Activated CD4-positive, alpha-beta memory T cell treated with anti-CD3 and anti-CD28 coated beads for 36 hours (primary cell): ENCODE results near the gene ARHGAP35. TPM values are rescaled to one million over a fixed set of nuclear protein-coding genes. Genes with fewer than 3 reads are reported as not detected.
A peak's percentile ranks its signal among the peaks of the same experiment; 100 is the strongest.
"Not testable (repeated sequence)": the region's sequence is repeated elsewhere in the genome, so short reads cannot be mapped to it uniquely, and the experiment has no call there.

Experiments used
- CTCF ChIA-PET: fragments of 350-600 bp; sonication (Branson Sonifier 250); formaldehyde crosslinking; loops from one replicate; lab custom pipeline; 2021; ENCODE audit warnings: antibody characterized with exemption, inconsistent platforms; lab: Charles Lee
- POLR2A ChIA-PET: fragments of 350-600 bp; sonication (Branson Sonifier 250); formaldehyde crosslinking; loops from one replicate; lab custom pipeline; 2021; ENCODE audit warnings: antibody characterized with exemption; lab: Charles Lee
- DNase-seq: peaks from one replicate; pipeline ENCODE4 v3.0.0-alpha.2; 2020
- H3K27ac Mint-ChIP-seq: one replicate; pipeline ENCODE4 v1.8.0; 2021; ENCODE audit warnings: mixed read lengths
- H3K27me3 Mint-ChIP-seq: one replicate; pipeline ENCODE4 v1.8.0; 2021; ENCODE audit warnings: mixed read lengths
- H3K36me3 Mint-ChIP-seq: one replicate; pipeline ENCODE4 v1.8.0; 2021; ENCODE audit warnings: mixed read lengths
- H3K4me1 Mint-ChIP-seq: one replicate; pipeline ENCODE4 v1.8.0; 2021; ENCODE audit warnings: low read depth, mixed read lengths
- H3K4me3 Mint-ChIP-seq: one replicate; pipeline ENCODE4 v1.8.0; 2021; ENCODE audit warnings: mild to moderate bottlenecking, mixed read lengths
- H3K9me3 Mint-ChIP-seq: one replicate; pipeline ENCODE4 v1.8.0; 2021; ENCODE audit warnings: mixed read lengths
- intact Hi-C: fragments of 100-400 bp; cut with micrococcal nuclease; formaldehyde crosslinking; loops from one replicate; pipeline ENCODE4 v1.15.1; 2023
- total RNA-seq, 2 experiments: library from RNA; stranded (reverse); gene quantifications; one replicate each; pipeline ENCODE4 v1.2.3, GENCODE V29; 2021

ARHGAP35 gene
- total RNA-seq, 2 experiments from 2014 or later = 17.8 to 18.5 TPM

DNA sequence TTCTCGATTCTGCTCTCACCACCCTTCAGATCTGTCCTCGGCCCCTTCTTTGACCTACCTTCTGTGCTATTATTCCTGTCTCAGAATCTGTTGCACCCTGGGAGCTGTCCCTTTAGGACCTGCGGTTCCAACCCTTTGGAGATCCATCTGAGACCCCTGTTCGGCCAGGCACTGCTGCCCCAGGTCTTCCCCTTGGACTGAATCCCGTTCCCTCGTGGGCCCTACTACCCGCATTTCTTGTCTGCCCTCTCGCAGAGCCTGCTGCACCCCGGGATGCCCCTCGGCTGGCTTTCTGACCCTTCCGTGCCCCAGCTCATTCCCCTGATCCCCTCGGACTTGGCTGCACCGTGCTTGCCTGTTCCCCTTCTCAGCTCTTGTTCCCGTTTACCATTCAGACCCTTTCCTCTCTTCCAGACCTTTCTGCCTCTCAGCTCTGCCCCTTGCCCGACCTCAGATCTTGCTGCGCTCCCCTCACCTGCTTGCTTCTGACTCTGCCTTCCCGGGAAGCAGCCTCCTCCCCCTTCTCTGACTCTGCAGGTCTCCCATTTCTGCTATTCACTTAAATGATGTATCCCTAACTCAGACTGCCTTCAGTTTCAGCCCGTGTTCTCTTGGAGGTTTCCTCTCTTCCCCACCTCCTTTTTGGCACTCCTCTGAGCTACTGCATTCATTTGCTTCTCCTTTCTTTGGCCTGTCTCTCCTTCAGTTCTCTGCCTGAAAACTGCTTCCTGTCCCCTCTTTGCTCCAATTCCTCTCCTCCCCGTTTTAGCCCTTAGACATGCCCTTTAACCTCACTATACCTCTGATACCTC, 1.1 kb downstream of the ARHGAP35 start:
- Mint-ChIP-seq H3K27me3 (no peaks in the 10 kb centered on the region), H3K4me3 (no peak overlapping the region), H3K36me3 (peaks cover 2% of the 10 kb centered on the region), H3K9me3 (peaks cover 4% of the 10 kb centered on the region), H3K4me1 (peaks cover 15% of the 10 kb centered on the region), H3K27ac (no peak overlapping the region)
- DNase-seq = peak; percentile 30
- intact Hi-C loops = loop anchor here (2.0 to 10.0 kb wide), 3 partner anchors 53 to 173 kb away; no protein-coding TSS in a partner anchor
- POLR2A ChIA-PET = interaction anchor here (1.1 kb wide), 2 partner anchors 63 to 94 kb away, joined by 3 read pairs; no protein-coding TSS in a partner anchor
- CTCF ChIA-PET = interaction anchor here (1.7 to 3.3 kb wide), 2 partner anchors 129 to 151 kb away, joined by 9 to 23 read pairs; no protein-coding TSS in a partner anchor

DNA sequence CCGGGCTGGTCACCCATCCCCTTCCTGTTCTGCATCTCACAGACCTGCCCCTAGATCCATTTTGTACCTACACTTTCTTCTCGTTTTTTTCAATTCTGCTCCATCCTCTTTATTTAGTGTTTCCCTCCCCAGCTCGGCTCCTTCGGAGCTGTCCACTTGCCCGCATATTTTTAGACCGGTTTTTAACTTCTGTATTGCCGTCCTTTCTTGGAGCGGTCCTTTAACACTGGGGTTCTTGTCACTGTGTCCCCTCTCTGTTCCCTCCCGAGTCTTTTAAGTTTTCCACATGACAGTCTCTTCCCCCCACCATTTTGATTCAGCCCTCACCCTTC, 1.7 kb downstream of the ARHGAP35 start:
- intact Hi-C loops = loop anchor here (10.0 kb wide), 1 partner anchor 52 kb away; no protein-coding TSS in a partner anchor
- no peak overlapping the region for H3K4me3 Mint-ChIP-seq
- ChIA-PET CTCF (interaction anchor here (0.6 to 3.3 kb wide), 3 partner anchors 109 to 151 kb away, joined by 3 to 23 read pairs (median 9); no protein-coding TSS in a partner anchor), POLR2A (no interaction called here)
- H3K4me1 Mint-ChIP-seq = peaks cover 21% of the 10 kb centered on the region
- peaks cover 4% of the 10 kb centered on the region for H3K9me3 Mint-ChIP-seq
- peak; percentile 19 for DNase-seq
- no peak overlapping the region for H3K27ac Mint-ChIP-seq
- peaks cover 2% of the 10 kb centered on the region for H3K36me3 Mint-ChIP-seq
- no peaks in the 10 kb centered on the region for H3K27me3 Mint-ChIP-seq

DNA sequence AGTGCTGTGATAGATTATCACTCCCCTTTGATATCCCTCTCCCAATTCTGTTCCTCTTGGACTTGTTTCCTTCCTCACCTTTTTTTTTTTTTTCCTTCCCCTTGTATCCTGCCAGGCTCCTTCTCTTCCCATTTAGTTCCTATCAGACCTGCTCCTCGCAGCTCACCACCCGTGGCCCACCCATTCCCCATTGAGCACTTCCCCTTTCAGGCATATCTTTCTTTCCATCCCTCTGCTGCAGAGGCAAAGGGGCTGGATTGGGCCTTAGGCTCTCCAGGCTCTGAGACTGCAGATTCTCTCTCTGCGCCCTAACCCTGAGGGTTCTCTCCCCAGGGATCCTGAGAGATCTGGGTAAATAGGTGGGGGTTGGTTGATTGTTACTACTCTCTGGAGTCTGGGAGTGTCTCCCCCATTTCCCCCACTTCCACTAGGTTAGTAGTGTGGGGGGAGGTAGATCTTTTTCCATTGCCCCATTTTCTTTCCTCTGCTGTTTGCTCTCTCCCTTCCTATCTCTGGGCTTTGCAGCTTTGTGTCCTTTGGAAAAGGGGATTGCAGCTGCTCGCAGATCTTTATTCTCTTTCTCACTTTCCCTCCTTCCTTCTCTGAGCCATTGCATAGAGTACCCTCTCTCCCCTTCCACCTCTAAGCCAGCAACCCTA, 2.3 kb downstream of the ARHGAP35 start:
- Mint-ChIP-seq H3K36me3 (peaks cover 2% of the 10 kb centered on the region), H3K9me3 (peaks cover 4% of the 10 kb centered on the region), H3K27ac (no peak overlapping the region), H3K4me1 (peaks cover 24% of the 10 kb centered on the region), H3K27me3 (no peaks in the 10 kb centered on the region), H3K4me3 (no peak overlapping the region)
- no peak for DNase-seq
- POLR2A ChIA-PET = no interaction called here
- intact Hi-C loops = loop anchor here (10.0 kb wide), 1 partner anchor 52 kb away; no protein-coding TSS in a partner anchor
- CTCF ChIA-PET = interaction anchor here (0.6 to 3.3 kb wide), 5 partner anchors 9 to 379 kb away, joined by 3 to 23 read pairs (median 4); no protein-coding TSS in a partner anchor

DNA sequence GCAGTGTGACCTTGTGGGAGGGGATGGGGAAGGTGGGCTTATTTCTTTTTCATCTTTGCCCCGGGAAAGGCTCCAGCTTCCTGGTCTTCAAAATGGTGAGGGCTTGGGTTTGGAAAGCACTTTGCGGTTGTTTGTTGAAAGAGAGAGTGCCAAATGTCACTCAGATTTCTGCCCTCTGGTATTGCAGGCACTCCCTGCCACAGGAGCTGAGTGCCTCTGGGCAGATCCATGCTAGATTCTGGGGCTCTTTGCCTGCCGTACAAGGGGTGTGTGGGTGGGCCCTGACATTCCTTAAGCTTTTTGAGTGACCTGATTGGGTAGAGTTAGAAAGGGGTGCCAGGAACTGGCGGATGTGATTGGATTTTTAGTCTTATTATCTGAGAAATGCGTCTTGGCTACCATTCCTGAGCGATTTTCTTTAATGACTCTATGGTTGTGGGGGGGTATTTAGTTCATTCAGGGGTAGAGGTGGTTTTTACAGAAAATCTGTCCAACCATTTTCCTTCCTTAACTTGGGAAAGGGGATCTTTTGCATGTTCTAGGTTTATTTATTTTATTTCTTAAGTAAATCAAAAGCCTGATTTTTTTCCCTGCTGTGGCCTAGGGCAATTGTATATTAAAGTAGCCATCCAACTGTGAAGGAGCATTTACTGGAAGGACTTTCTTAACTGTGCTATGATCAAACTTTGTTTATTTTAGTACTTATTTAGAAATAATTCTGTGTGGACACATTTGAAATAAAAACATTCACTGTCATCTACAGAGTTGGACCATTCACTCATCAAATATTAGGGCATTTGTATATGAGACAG, 3.2 kb downstream of the ARHGAP35 start:
- no peak for DNase-seq
- no peaks in the 10 kb centered on the region for H3K36me3 Mint-ChIP-seq
- ChIA-PET POLR2A (no interaction called here), CTCF (interaction anchor here (0.6 to 3.3 kb wide), 2 partner anchors 127 to 380 kb away, joined by 3 to 23 read pairs; no protein-coding TSS in a partner anchor)
- no peak overlapping the region for H3K4me3 Mint-ChIP-seq
- H3K27ac Mint-ChIP-seq = no peak overlapping the region
- H3K27me3 Mint-ChIP-seq = no peaks in the 10 kb centered on the region
- peaks cover 4% of the 10 kb centered on the region for H3K9me3 Mint-ChIP-seq
- peaks cover 29% of the 10 kb centered on the region for H3K4me1 Mint-ChIP-seq
- intact Hi-C loops = loop anchor here (10.0 kb wide), 1 partner anchor 51 kb away; no protein-coding TSS in a partner anchor

DNA sequence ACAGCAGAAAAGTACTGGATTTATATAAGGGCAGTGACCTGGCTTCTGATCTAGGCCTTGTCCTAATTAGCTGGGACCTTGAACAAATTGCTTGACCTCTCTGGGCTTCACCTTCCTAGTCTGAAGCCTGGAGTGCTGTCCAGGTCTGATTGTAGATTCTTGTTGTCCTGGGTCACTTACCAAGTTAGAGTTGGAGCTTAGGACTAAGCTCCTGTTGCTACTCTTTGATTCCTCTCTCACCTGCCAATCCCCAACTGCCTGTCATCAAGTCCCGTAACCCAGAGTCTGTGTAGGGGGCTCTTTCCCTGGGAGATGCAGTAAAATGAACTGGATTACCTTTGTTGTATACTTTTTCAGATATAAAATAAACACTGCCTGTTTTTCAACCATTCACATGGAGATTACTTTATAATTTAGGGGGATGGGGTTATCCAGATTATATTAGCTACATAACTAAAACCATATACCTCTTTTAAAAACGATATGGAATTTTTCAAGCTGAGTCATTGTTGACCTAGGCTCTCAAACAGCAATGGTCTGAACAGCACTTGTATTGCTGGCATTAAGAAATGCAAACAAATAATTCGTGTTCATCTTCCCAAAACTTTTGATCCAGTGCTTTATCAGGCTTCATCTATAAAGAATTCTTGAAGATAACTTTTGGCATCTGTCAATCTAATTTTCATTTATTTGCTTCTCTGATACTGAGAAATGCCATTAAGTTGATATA, 5.8 kb downstream of the ARHGAP35 start:
- no peak for DNase-seq
- CTCF ChIA-PET = interaction anchor here (0.7 to 1.3 kb wide), 3 partner anchors 109 to 127 kb away, joined by 3 to 7 read pairs (median 3); no protein-coding TSS in a partner anchor
- intact Hi-C loops = loop anchor here (10.0 kb wide), 1 partner anchor 48 kb away; no protein-coding TSS in a partner anchor
- Mint-ChIP-seq H3K27ac (no peak overlapping the region), H3K9me3 (no peaks in the 10 kb centered on the region), H3K36me3 (no peaks in the 10 kb centered on the region), H3K4me1 (peaks cover 23% of the 10 kb centered on the region), H3K27me3 (no peaks in the 10 kb centered on the region), H3K4me3 (no peak overlapping the region)
- POLR2A ChIA-PET = no interaction called here

DNA sequence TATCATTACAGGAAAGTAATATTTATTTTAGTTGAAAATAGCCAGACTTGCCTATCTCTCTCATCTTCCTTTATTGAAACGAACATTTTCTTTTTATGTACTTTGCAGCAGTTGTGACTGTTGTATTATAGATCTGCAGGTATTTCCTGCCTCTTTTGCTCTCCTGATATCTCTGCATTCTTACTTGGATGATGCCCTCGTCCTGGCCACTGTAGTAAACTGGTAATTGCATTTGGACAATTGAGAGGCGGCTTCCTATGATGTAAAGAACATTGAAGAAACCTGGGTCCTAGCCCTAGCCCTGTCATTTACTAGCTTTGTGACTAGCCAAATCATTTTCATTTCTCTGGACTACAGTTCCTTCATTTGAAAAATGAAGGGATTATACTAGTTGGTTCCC, 6.4 kb downstream of the ARHGAP35 start:
- no peak for DNase-seq
- POLR2A ChIA-PET = no interaction called here
- H3K9me3 Mint-ChIP-seq = no peaks in the 10 kb centered on the region
- intact Hi-C loops = loop anchor here (10.0 kb wide), 1 partner anchor 48 kb away; no protein-coding TSS in a partner anchor
- no peak overlapping the region for H3K4me3 Mint-ChIP-seq
- CTCF ChIA-PET = interaction anchor here (1.3 kb wide), 1 partner anchor 125 kb away, joined by 7 read pairs; no protein-coding TSS in a partner anchor
- H3K27ac Mint-ChIP-seq = no peak overlapping the region
- H3K4me1 Mint-ChIP-seq = peaks cover 23% of the 10 kb centered on the region
- H3K27me3 Mint-ChIP-seq = no peaks in the 10 kb centered on the region
- no peaks in the 10 kb centered on the region for H3K36me3 Mint-ChIP-seq

DNA sequence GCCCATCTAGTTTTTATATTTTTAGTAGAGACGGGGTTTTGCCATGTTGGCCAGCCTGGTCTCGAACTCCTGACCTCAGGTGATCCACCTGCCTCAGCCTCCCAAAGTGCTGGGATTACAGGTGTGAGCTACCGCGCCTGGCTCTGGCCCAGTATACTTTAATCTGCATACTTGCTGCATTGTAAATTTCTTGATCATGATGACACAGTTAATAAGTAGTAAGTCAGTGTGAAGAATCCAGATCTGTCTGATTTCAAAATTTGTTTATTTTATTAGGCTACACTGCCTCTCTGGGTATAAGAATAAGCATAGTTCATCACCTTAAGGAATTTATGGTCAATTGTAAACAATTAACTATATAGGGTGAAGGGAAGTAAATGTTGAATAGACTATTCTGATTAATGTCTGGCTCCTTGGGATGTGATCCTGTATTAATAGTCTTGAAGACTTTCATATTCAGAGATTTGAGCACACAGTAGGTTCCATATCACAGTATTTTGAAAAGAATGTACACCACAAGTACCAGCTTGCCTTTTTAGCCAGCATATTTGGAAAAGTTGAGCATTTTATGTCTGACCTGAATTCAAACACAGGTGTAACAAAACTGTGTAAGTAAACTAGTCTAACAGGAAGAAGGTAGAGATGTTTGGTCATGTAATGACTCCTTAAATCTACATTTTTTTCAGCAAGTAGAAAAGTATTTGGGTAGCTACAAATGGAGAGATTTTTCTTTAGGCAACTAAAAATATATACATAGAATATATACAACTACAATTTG, 7.4 kb downstream of the ARHGAP35 start:
- ChIA-PET CTCF (interaction anchor here (0.6 to 1.5 kb wide), 2 partner anchors 123 to 188 kb away, joined by 3 to 7 read pairs; no protein-coding TSS in a partner anchor), POLR2A (interaction anchor here (0.6 to 0.9 kb wide), 2 partner anchors 12 to 169 kb away, joined by 3 to 5 read pairs; no protein-coding TSS in a partner anchor)
- no peak for DNase-seq
- Mint-ChIP-seq H3K36me3 (no peaks in the 10 kb centered on the region), H3K4me3 (no peak overlapping the region), H3K27ac (no peak overlapping the region), H3K27me3 (no peaks in the 10 kb centered on the region), H3K4me1 (peaks cover 23% of the 10 kb centered on the region), H3K9me3 (no peaks in the 10 kb centered on the region)
- intact Hi-C loops = loop anchor here (10.0 kb wide), 1 partner anchor 47 kb away; no protein-coding TSS in a partner anchor

DNA sequence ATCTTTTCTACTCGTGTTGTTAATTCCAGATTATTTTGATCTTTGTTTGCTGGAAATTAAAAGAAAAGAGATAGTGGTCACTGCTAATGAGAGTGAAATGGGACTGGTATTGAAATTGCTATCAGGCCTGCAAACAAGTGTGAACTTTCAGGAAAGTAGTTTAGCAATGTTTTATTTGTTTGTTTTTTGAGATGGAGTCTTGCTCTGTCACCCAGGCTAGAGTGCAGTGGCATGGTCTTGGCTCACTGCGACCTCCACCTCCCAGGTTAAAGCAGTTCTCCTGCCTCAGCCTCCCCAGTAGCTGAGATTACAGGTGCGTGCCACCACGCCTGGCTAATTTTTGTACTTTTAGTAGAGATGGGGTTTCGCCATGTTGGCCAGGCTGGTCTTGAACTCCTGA, 10.4 kb downstream of the ARHGAP35 start:
- H3K27me3 Mint-ChIP-seq, H3K27ac Mint-ChIP-seq, H3K36me3 Mint-ChIP-seq, POLR2A ChIA-PET, H3K9me3 Mint-ChIP-seq, intact Hi-C loops, DNase-seq, H3K4me3 Mint-ChIP-seq, CTCF ChIA-PET: not testable (repeated sequence)
- H3K4me1 Mint-ChIP-seq = peaks cover 20% of the 10 kb centered on the region

DNA sequence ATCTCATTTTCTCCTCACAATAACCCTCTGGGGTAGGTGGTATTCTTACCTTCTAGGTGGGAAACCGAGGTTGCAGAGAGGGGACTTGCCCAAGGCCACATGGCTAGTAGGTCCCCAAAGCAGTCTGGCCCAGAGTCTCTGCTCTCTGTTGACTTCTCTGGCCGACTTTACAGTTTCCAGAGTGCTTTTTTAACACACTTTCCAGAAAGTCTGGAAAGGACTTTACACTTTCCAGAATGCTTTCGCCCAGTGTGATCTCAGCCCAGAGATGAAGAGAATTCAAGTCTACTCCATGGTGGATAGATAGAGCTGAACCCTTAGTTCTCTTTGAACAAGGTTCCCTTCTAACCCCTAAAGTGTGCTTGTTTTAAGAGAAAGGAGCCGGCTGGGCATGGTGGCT, 12.2 kb downstream of the ARHGAP35 start:
- Mint-ChIP-seq H3K4me3 (no peak overlapping the region), H3K36me3 (no peaks in the 10 kb centered on the region), H3K9me3 (no peaks in the 10 kb centered on the region), H3K4me1 (peaks cover 6% of the 10 kb centered on the region), H3K27ac (no peak overlapping the region), H3K27me3 (no peaks in the 10 kb centered on the region)
- intact Hi-C loops = no loop called here
- POLR2A ChIA-PET = no interaction called here
- no peak for DNase-seq
- CTCF ChIA-PET = interaction anchor here (1.0 kb wide), 1 partner anchor 371 kb away, joined by 7 read pairs; no protein-coding TSS in a partner anchor

DNA sequence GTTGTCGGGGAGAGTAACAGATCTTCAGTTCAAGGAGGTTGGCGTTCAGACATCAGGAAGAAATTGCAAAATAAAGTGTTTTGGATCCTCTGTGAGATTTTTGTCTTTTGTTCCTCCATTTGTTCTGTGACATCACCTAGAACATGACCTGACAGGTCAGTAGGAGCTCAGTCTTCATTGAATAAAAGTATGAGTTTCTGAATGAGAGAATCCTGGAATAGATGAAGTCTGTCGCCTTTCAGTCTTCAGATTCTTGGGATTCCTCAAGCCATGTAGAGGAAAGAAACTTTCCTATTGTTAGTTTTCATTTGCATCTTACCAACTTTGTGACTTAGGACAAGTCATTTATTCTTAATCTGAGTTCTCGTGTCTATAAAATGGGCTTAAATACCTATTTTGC, 14.4 kb downstream of the ARHGAP35 start:
- H3K4me3 Mint-ChIP-seq = no peak overlapping the region
- CTCF ChIA-PET = interaction anchor here (0.7 kb wide), 1 partner anchor 357 kb away, joined by 3 read pairs; no protein-coding TSS in a partner anchor
- H3K36me3 Mint-ChIP-seq = no peaks in the 10 kb centered on the region
- intact Hi-C loops = no loop called here
- POLR2A ChIA-PET = no interaction called here
- H3K9me3 Mint-ChIP-seq = no peaks in the 10 kb centered on the region
- no peak overlapping the region for H3K27ac Mint-ChIP-seq
- peaks cover 6% of the 10 kb centered on the region for H3K4me1 Mint-ChIP-seq
- DNase-seq = no peak
- H3K27me3 Mint-ChIP-seq = no peaks in the 10 kb centered on the region
